Calu3 (cell line): ENCODE data around the gene MAGOH. TPM values are rescaled to one million over a fixed set of nuclear protein-coding genes. Genes with fewer than 3 reads are reported as not detected.
"Not testable (repeated sequence)": the region's sequence is repeated elsewhere in the genome, so short reads cannot be mapped to it uniquely, and the experiment has no call there.

Source experiments
- BruUV-seq: library from RNA; stranded (reverse); fragments of 400-500 nt; replicated peaks from 2 replicates; lab custom pipeline; 2021; lab: Mats Ljungman, UMichigan
- CTCF ChIA-PET: fragments of 300-600 bp; sonication (Branson Sonifier 250); formaldehyde crosslinking; loops from one replicate; lab custom pipeline; 2022; ENCODE audit warnings: antibody characterized with exemption; lab: Charles Lee
- DNase-seq: peaks from one replicate; pipeline ENCODE4 v3.0.0; 2022
- H3K27ac Mint-ChIP-seq: one replicate; pipeline ENCODE4 v1.8.0; 2022; ENCODE audit warnings: mixed read lengths; ENCODE audit not compliant: unreplicated experiment
- H3K27me3 Mint-ChIP-seq: one replicate; pipeline ENCODE4 v1.8.0; 2022; ENCODE audit warnings: mixed read lengths; ENCODE audit not compliant: unreplicated experiment
- H3K36me3 Mint-ChIP-seq: one replicate; pipeline ENCODE4 v1.8.0; 2022; ENCODE audit warnings: mild to moderate bottlenecking, moderate library complexity, mixed read lengths; ENCODE audit not compliant: insufficient read depth, unreplicated experiment
- H3K4me1 Mint-ChIP-seq: one replicate; pipeline ENCODE4 v1.8.0; 2022; ENCODE audit warnings: mild to moderate bottlenecking, low read depth, mixed read lengths; ENCODE audit not compliant: unreplicated experiment
- H3K4me3 Mint-ChIP-seq: one replicate; pipeline ENCODE4 v1.8.0; 2022; ENCODE audit warnings: mild to moderate bottlenecking, low read depth, moderate library complexity, mixed read lengths; ENCODE audit not compliant: unreplicated experiment
- H3K9me3 Mint-ChIP-seq: one replicate; pipeline ENCODE4 v1.8.0; 2022; ENCODE audit warnings: low read depth, mixed read lengths; ENCODE audit not compliant: unreplicated experiment
- intact Hi-C: fragments of 100-400 bp; cut with micrococcal nuclease; formaldehyde crosslinking; loops from one replicate; pipeline ENCODE4 v1.10.0; 2022; ENCODE audit not compliant: unreplicated experiment
- total RNA-seq: library from RNA; stranded (reverse); gene quantifications from 2 replicates; pipeline ENCODE4 v1.2.3, GENCODE V29; 2022
- TF ChIP-seq, protein P1 (sequence below): fragments of 200-600 bp; IDR thresholded peaks from one replicate; pipeline ENCODE4 v1.8.0; 2022; ENCODE audit warnings: antibody characterized with exemption; ENCODE audit not compliant: unreplicated experiment

The MAGOH gene
- total RNA-seq, 1 experiment from 2014 or later = 70.2 TPM

DNA sequence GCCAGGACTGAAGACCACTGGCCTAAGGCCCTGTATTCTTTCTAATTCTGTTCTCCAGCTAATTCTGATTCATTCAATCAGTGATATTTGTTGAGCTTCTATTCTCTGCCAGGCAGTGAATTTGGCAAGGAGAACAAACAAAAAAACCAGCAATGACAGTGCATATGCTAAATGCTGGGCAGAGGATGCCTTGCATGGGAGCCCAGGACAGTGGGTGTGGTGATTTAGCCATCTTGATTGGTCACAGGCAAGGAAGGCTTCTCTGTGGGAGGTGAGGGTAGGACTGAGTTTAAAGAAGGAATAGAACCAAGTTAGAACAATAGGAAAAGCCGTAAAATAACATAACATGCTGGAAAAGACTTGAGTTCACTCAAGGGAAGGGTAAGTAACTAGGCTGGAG is 50.9 kb downstream of the MAGOH start:
- Mint-ChIP-seq H3K36me3 (no peaks in the 10 kb centered on the region), H3K4me3 (no peak overlapping the region), H3K4me1 (peaks cover 8% of the 10 kb centered on the region), H3K9me3 (no peaks in the 10 kb centered on the region), H3K27ac (no peak overlapping the region), H3K27me3 (peaks cover 33% of the 10 kb centered on the region)
- BruUV-seq = no TSS peak
- intact Hi-C loops = loop anchor here (10.0 kb wide), 1 partner anchor 173 kb away; no protein-coding TSS in a partner anchor
- CTCF ChIA-PET = interaction anchor here (0.6 to 1.1 kb wide), 3 partner anchors 42 to 345 kb away, joined by 3 to 5 read pairs (median 4); partner anchors contain the start of gene ZYG11A
- TF ChIP-seq, protein P1, sequence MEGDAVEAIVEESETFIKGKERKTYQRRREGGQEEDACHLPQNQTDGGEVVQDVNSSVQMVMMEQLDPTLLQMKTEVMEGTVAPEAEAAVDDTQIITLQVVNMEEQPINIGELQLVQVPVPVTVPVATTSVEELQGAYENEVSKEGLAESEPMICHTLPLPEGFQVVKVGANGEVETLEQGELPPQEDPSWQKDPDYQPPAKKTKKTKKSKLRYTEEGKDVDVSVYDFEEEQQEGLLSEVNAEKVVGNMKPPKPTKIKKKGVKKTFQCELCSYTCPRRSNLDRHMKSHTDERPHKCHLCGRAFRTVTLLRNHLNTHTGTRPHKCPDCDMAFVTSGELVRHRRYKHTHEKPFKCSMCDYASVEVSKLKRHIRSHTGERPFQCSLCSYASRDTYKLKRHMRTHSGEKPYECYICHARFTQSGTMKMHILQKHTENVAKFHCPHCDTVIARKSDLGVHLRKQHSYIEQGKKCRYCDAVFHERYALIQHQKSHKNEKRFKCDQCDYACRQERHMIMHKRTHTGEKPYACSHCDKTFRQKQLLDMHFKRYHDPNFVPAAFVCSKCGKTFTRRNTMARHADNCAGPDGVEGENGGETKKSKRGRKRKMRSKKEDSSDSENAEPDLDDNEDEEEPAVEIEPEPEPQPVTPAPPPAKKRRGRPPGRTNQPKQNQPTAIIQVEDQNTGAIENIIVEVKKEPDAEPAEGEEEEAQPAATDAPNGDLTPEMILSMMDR = no peak
- DNase-seq = no peak

DNA sequence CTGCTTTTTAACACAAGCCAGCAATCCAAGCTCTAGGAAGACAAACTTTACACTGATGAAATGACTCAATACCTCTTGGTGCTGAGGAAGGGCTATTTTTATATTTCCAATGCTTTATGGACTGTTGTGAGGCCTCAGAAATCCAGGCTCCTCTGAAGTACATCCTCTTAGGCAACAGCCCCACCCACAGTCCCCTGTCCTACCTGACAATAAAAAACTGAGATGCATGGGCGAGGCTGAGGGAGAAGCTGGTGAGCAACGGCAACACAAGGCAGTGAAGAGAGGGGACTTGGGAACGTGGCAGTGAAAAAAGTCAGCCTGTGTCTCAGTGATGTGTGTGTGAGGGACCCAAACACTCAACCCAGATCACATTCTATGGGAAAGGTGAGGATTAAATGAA is 51.8 kb downstream of the MAGOH start:
- CTCF ChIA-PET = interaction anchor here (1.0 to 1.1 kb wide), 4 partner anchors 10 to 344 kb away, joined by 3 to 5 read pairs (median 4); partner anchors contain the start of gene ZYG11A
- intact Hi-C loops = loop anchor here (10.0 kb wide), 1 partner anchor 172 kb away; no protein-coding TSS in a partner anchor
- peaks cover 33% of the 10 kb centered on the region for H3K27me3 Mint-ChIP-seq

DNA sequence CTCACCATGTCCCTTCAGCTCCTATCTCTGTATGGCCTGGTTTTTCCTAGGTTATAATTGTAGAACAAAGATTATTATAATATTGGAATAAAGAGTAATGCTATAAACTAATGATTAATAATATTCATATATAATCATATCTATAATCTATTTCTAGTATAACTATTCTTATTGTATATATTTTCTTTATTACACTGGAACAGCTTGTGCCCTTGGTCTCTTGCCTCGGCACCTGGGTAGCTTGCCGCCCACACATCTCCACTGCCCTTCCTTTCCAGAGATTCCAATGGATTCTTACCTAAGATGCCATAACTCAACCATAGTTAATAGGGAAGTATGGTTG is 52.4 kb downstream of the MAGOH start:
- not testable (repeated sequence) for H3K9me3 Mint-ChIP-seq, DNase-seq, BruUV-seq, H3K27ac Mint-ChIP-seq, H3K4me1 Mint-ChIP-seq, H3K4me3 Mint-ChIP-seq, H3K36me3 Mint-ChIP-seq
- intact Hi-C loops = loop anchor here (1.0 to 10.0 kb wide), 2 partner anchors 34 to 171 kb away; partner anchors contain the start of gene CZIB
- CTCF ChIA-PET = interaction anchor here (1.0 to 1.1 kb wide), 2 partner anchors 10 to 281 kb away, joined by 3 to 5 read pairs; no protein-coding TSS in a partner anchor
- H3K27me3 Mint-ChIP-seq = peaks cover 33% of the 10 kb centered on the region

More for the DNA sequence above, 51.8 kb downstream of the MAGOH start:
- no TSS peak for BruUV-seq
- Mint-ChIP-seq H3K27ac (no peak overlapping the region), H3K4me3 (no peak overlapping the region), H3K4me1 (peaks cover 8% of the 10 kb centered on the region), H3K36me3 (no peaks in the 10 kb centered on the region), H3K9me3 (no peaks in the 10 kb centered on the region)
- TF ChIP-seq, protein P1 = no peak
- no peak for DNase-seq

DNA sequence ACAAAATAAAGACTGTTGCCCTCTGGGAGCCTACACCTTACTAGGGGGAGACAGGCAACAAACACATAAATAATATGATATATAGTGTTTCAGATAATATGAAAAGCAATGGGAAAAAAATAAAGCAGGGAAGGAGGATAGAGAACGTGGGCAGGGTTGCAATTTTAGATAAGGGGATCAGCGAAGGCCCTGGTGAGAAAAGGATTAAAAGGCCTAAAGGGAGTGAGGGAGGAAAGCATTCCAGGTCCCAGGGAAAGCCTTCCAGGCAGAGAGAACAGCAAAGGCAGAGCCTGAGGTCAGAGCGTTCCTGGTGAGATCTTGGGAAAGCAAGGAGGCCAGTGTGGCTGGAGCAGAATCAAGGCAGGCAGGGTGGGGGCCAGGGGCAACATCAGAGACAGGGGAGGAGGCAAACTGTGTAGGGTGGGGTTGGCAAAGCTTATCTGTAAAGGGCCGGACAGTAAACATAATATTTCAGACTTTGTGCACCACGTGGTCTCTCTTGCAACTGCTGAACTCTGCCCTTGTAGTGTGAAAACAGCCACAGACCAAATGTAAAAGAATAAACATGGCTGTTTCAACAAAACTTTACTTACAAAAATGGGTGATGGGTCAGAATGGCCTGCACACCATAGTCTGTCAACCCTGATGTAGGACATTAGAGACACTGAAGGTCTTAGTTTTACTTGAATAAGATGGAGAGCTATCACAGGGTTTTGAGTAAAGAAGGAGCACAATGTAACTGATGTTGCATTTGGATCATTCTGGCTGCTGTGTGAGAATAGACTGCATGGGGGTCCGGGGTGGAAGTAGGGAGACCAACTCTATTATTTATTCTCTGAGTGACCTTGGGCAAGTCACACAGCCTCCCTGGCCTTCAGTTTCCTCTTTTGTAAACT is 55.0 kb downstream of the MAGOH start:
- CTCF ChIA-PET = interaction anchor here (1.3 kb wide), 1 partner anchor 37 kb away, joined by 3 read pairs; no protein-coding TSS in a partner anchor
- TF ChIP-seq, protein P1 = no peak
- Mint-ChIP-seq H3K4me1 (no peaks in the 10 kb centered on the region), H3K27me3 (peaks cover 20% of the 10 kb centered on the region), H3K4me3 (no peak overlapping the region), H3K9me3 (no peaks in the 10 kb centered on the region), H3K27ac (no peak overlapping the region), H3K36me3 (no peaks in the 10 kb centered on the region)
- BruUV-seq = no TSS peak
- intact Hi-C loops = loop anchor here (2.0 to 10.0 kb wide), 4 partner anchors 169 to 483 kb away; partner anchors contain the start of gene ECHDC2
- no peak for DNase-seq
